SK-N-SH treated with all-trans-retinoic acid at 6 μM for 48 hours (cell line): ENCODE measurements around the gene ADK.

Source experiments
- ATAC-seq: fragments of 200-7000 bp; cut with Tn5 transposase; 3 replicates; pipeline ENCODE4 v1.9.1; 2020; ENCODE audit warnings: mild to moderate bottlenecking, moderate library complexity
- ARNTL ChIP-seq: fragments of 450-650 bp; formaldehyde crosslinking; IDR thresholded peaks from 2 replicates; pipeline ENCODE4 v1.5.0; 2020; ENCODE audit warnings: low read depth, mild to moderate bottlenecking, moderate library complexity, borderline replicate concordance
- BACH2 ChIP-seq: fragments of 250-450 bp; sonication (Bioruptor Pico); IDR thresholded peaks from 2 replicates; pipeline ENCODE4 v1.9.0; 2021; ENCODE audit warnings: mild to moderate bottlenecking, borderline replicate concordance
- CREB5 ChIP-seq: fragments of 250-450 bp; sonication (Bioruptor Pico); IDR thresholded peaks from 2 replicates; pipeline ENCODE4 v1.5.1; 2020; ENCODE audit warnings: low read depth, mild to moderate bottlenecking, moderate library complexity
- CSDC2 ChIP-seq: fragments of 250-450 bp; sonication (Bioruptor Pico); IDR thresholded peaks from 2 replicates; pipeline ENCODE4 v1.5.0; 2020; ENCODE audit warnings: mild to moderate bottlenecking, moderate library complexity
- CSRNP3 ChIP-seq: fragments of 250-450 bp; sonication (Bioruptor Pico); IDR thresholded peaks from 2 replicates; pipeline ENCODE4 v1.5.1; 2021; ENCODE audit warnings: mild to moderate bottlenecking, moderate library complexity
- ESRRG ChIP-seq: fragments of 250-450 bp; sonication (Bioruptor Pico); IDR thresholded peaks from 2 replicates; pipeline ENCODE4 v1.6.1; 2021; ENCODE audit warnings: mild to moderate bottlenecking
- ISL1 ChIP-seq: fragments of 250-450 bp; sonication (Bioruptor Pico); IDR thresholded peaks from 2 replicates; pipeline ENCODE4 v2.1.2; 2022; ENCODE audit warnings: mild to moderate bottlenecking, moderate library complexity
- OSR1 ChIP-seq: fragments of 250-450 bp; sonication (Bioruptor Pico); IDR thresholded peaks from 2 replicates; pipeline ENCODE4 v1.8.0; 2022; ENCODE audit warnings: moderate library complexity, mild to moderate bottlenecking, inconsistent platforms
- PATZ1 ChIP-seq: fragments of 250-450 bp; sonication (Bioruptor Pico); IDR thresholded peaks from 2 replicates; pipeline ENCODE4 v1.8.0; 2020; ENCODE audit warnings: mild to moderate bottlenecking, moderate library complexity, borderline replicate concordance
- POU6F1 ChIP-seq: fragments of 250-450 bp; sonication (Bioruptor Pico); IDR thresholded peaks from 2 replicates; pipeline ENCODE4 v1.8.0; 2021; ENCODE audit warnings: low read depth, mild to moderate bottlenecking, moderate library complexity, borderline replicate concordance
- PPARA ChIP-seq: fragments of 250-450 bp; sonication (Bioruptor Pico); IDR thresholded peaks from 2 replicates; pipeline ENCODE4 v1.5.0; 2020; ENCODE audit warnings: mild to moderate bottlenecking, borderline replicate concordance
- TSHZ2 ChIP-seq: fragments of 250-450 bp; sonication (Bioruptor Pico); IDR thresholded peaks from 2 replicates; pipeline ENCODE4 v1.5.0; 2020; ENCODE audit warnings: mild to moderate bottlenecking, moderate library complexity
- ZC3H10 ChIP-seq: fragments of 250-450 bp; sonication (Bioruptor Pico); IDR thresholded peaks from 2 replicates; pipeline ENCODE4 v1.5.1; 2021; ENCODE audit warnings: mild to moderate bottlenecking, moderate library complexity
- ZFP3 ChIP-seq: fragments of 250-450 bp; sonication (Bioruptor Pico); IDR thresholded peaks from 2 replicates; pipeline ENCODE4 v1.5.0; 2020; ENCODE audit warnings: mild to moderate bottlenecking, moderate library complexity
- ZFP30 ChIP-seq: fragments of 450-650 bp; formaldehyde crosslinking; IDR thresholded peaks from 2 replicates; pipeline ENCODE4 v1.5.0; 2022; ENCODE audit warnings: mild to moderate bottlenecking, moderate library complexity
- ZNF565 ChIP-seq: fragments of 450-650 bp; formaldehyde crosslinking; conservative IDR thresholded peaks from 2 replicates; pipeline ENCODE4 v1.5.0; 2020; ENCODE audit warnings: low read depth, mild to moderate bottlenecking, moderate library complexity
- ZNF70 ChIP-seq: fragments of 450-650 bp; formaldehyde crosslinking; IDR thresholded peaks from 2 replicates; pipeline ENCODE4 v1.5.0; 2020; ENCODE audit warnings: mild to moderate bottlenecking, moderate library complexity
- ZNF8 ChIP-seq: fragments of 450-650 bp; formaldehyde crosslinking; IDR thresholded peaks from 2 replicates; pipeline ENCODE4 v1.5.0; 2020; ENCODE audit warnings: mild to moderate bottlenecking, moderate library complexity

Gene ADK

GRCh38 chr10:74589851-74590250 is 438.8 kb downstream of the ADK start:
- no peak for TF ChIP-seq ESRRG (CRISPR knock-in tag)
- TF ChIP-seq TSHZ2 (CRISPR knock-in tag) = no peak
- no peak for TF ChIP-seq PPARA (CRISPR knock-in tag)
- TF ChIP-seq OSR1 = no peak
- TF ChIP-seq BACH2 = no peak
- no peak for TF ChIP-seq ZNF70
- TF ChIP-seq ZNF565 (CRISPR knock-in tag) = no peak
- TF ChIP-seq CREB5 (CRISPR knock-in tag) = no peak
- no peak for TF ChIP-seq POU6F1 (CRISPR knock-in tag)
- ATAC-seq = no peak

GRCh38 chr10:74593470-74593869 is 442.4 kb downstream of the ADK start:
- no peak for ATAC-seq
- TF ChIP-seq ZFP3 (no peak), PATZ1 (CRISPR knock-in tag) (no peak), POU6F1 (CRISPR knock-in tag) (no peak), ZC3H10 (no peak), ZNF565 (CRISPR knock-in tag) (no peak), ZNF8 (no peak), ISL1 (CRISPR knock-in tag) (no peak), OSR1 (no peak), CSDC2 (CRISPR knock-in tag) (no peak), TSHZ2 (CRISPR knock-in tag) (no peak), ZNF70 (no peak), CSRNP3 (CRISPR knock-in tag) (no peak), ZFP30 (no peak), ARNTL (CRISPR knock-in tag) (no peak), PPARA (CRISPR knock-in tag) (no peak), CREB5 (CRISPR knock-in tag) (no peak), BACH2 (no peak)
